Caco-2 (cell line): ENCODE data around the gene PTMA. TPM values are rescaled to one million over a fixed set of nuclear protein-coding genes. Genes with fewer than 3 reads are reported as not detected.
"Not testable (repeated sequence)": the region's sequence is repeated elsewhere in the genome, so short reads cannot be mapped to it uniquely, and the experiment has no call there.

Experiments used
- BruUV-seq: library from RNA; stranded (reverse); fragments of 400-500 nt; replicated peaks from 2 replicates; lab custom pipeline; 2021; lab: Mats Ljungman, UMichigan
- CTCF ChIA-PET: fragments of 300-600 bp; sonication (Branson Sonifier 250); formaldehyde crosslinking; loops from one replicate; lab custom pipeline; 2022; ENCODE audit warnings: antibody characterized with exemption; lab: Charles Lee
- POLR2A ChIA-PET: fragments of 300-600 bp; sonication (Branson Sonifier 250); formaldehyde crosslinking; loops from one replicate; lab custom pipeline; 2022; ENCODE audit warnings: antibody characterized with exemption; lab: Charles Lee
- DNase-seq, 2 experiments: peaks; one replicate each; pipeline versions ENCODE4 v3.0.0 to v3.0.0-alpha.2; 2020 to 2022
- H3K27me3 ChIP-seq: replicated peaks from 2 replicates; pipeline ENCODE4 v1.6.0; 2011; ENCODE audit warnings: low read length; ENCODE audit not compliant: control insufficient read depth, insufficient read depth
- H3K36me3 ChIP-seq: 2 replicates; pipeline ENCODE4 v1.5.1; 2011; ENCODE audit warnings: low read length; ENCODE audit not compliant: control insufficient read depth, insufficient read depth
- H3K4me1 ChIP-seq: fragments of 250-450 bp; sonication (Bioruptor Pico); 2 replicates; pipeline ENCODE4 v1.5.1; 2020; ENCODE audit warnings: mild to moderate bottlenecking
- H3K4me3 ChIP-seq: 2 replicates; pipeline ENCODE4 v1.5.1; 2011; ENCODE audit warnings: low read depth, mild to moderate bottlenecking, control low read depth, low read length
- H3K9me3 ChIP-seq: fragments of 250-450 bp; sonication (Bioruptor Pico); 2 replicates; pipeline ENCODE4 v1.5.1; 2020; ENCODE audit warnings: mild to moderate bottlenecking, moderate library complexity
- H3K27ac Mint-ChIP-seq: one replicate; pipeline ENCODE4 v1.8.0; 2022; ENCODE audit warnings: mixed read lengths; ENCODE audit not compliant: unreplicated experiment
- H3K27me3 Mint-ChIP-seq: one replicate; pipeline ENCODE4 v1.8.0; 2022; ENCODE audit warnings: mixed read lengths; ENCODE audit not compliant: insufficient read depth, unreplicated experiment
- H3K36me3 Mint-ChIP-seq: one replicate; pipeline ENCODE4 v1.8.0; 2022; ENCODE audit warnings: mild to moderate bottlenecking, mixed read lengths; ENCODE audit not compliant: insufficient read depth, unreplicated experiment
- H3K4me1 Mint-ChIP-seq: one replicate; pipeline ENCODE4 v1.8.0; 2022; ENCODE audit warnings: low read depth, mixed read lengths; ENCODE audit not compliant: unreplicated experiment
- H3K4me3 Mint-ChIP-seq: one replicate; pipeline ENCODE4 v1.8.0; 2022; ENCODE audit warnings: mild to moderate bottlenecking, moderate library complexity, mixed read lengths; ENCODE audit not compliant: unreplicated experiment
- H3K9me3 Mint-ChIP-seq: one replicate; pipeline ENCODE4 v1.8.0; 2022; ENCODE audit warnings: mixed read lengths; ENCODE audit not compliant: unreplicated experiment
- intact Hi-C: fragments of 100-400 bp; cut with micrococcal nuclease; formaldehyde crosslinking; loops from one replicate; pipeline ENCODE4 v1.10.0; 2022; ENCODE audit not compliant: unreplicated experiment
- total RNA-seq: library from RNA; stranded (reverse); gene quantifications from 2 replicates; pipeline ENCODE4 v1.2.3, GENCODE V29; 2022
- TF ChIP-seq, protein P1 (sequence below), 2 experiments: fragments of 200-600 bp in 1 of 2; IDR thresholded peaks; 1 replicate in 1 of 2; 2 replicates in 1 of 2; pipeline versions ENCODE4 v1.5.1 to v1.8.0; 2011 to 2022; ENCODE audit warnings: antibody characterized with exemption in 1 of 2, control low read depth in 1 of 2, inconsistent platforms in 1 of 2, low read depth in 1 of 2, low read length in 1 of 2, mild to moderate bottlenecking in 1 of 2, moderate library complexity in 1 of 2; ENCODE audit not compliant: insufficient read depth in 1 of 2, severe bottlenecking in 1 of 2, unreplicated experiment in 1 of 2

The PTMA gene
- total RNA-seq, 1 experiment from 2014 or later: 669 TPM

DNA sequence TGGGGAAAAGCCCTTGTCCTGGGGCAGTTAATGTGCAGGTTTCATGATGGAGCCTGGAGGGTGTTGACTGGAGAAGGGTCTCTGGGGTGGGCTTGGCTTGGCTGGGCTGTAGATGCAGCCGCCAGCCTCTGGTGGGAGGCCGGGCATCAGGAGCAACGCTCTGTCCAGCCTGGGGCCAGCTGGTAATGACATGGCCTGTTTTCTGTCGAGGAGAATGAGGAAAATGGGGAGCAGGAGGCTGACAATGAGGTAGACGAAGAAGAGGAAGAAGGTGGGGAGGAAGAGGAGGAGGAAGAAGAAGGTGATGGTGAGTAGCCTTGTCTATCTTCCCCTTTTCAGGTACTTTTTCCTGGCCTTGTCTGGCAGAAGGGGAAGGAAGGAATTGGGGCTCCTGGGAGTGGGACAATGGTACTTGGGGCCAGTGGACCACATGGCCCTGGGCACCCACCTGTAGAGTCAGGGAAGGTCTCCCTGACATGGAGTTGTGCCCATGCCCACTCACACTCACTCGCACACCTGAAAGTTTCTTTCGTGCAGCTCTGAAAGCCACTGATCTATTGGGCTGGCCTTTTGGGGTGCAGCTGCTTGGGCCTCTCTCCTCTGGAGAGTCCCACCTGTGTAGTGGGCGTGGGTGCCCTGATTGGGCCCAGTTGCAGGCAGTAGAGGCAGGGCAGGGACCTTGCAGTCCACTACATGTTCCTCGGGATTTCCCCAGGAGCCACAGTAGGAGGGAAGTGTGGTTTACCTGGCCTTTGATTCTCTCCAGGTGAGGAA lies 3.5 kb downstream of the PTMA start:
- H3K27me3 Mint-ChIP-seq: no peaks in the 10 kb centered on the region
- Histone ChIP-seq H3K4me1 (peaks cover 11% of the 10 kb centered on the region), H3K4me3 (peak overlapping the region; percentile 89), H3K27me3 (no peaks in the 10 kb centered on the region), H3K9me3 (no peaks in the 10 kb centered on the region), H3K36me3 (peaks cover 3% of the 10 kb centered on the region)
- peaks cover 88% of the 10 kb centered on the region for H3K36me3 Mint-ChIP-seq
- CTCF ChIA-PET: no interaction called here
- no TSS peak for BruUV-seq
- TF ChIP-seq, protein P1, sequence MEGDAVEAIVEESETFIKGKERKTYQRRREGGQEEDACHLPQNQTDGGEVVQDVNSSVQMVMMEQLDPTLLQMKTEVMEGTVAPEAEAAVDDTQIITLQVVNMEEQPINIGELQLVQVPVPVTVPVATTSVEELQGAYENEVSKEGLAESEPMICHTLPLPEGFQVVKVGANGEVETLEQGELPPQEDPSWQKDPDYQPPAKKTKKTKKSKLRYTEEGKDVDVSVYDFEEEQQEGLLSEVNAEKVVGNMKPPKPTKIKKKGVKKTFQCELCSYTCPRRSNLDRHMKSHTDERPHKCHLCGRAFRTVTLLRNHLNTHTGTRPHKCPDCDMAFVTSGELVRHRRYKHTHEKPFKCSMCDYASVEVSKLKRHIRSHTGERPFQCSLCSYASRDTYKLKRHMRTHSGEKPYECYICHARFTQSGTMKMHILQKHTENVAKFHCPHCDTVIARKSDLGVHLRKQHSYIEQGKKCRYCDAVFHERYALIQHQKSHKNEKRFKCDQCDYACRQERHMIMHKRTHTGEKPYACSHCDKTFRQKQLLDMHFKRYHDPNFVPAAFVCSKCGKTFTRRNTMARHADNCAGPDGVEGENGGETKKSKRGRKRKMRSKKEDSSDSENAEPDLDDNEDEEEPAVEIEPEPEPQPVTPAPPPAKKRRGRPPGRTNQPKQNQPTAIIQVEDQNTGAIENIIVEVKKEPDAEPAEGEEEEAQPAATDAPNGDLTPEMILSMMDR (IDR thresholded peaks at IDR 0.05; ENCODE audit: insufficient read depth in 1 of 2, low read depth in 1 of 2, low read length in 1 of 2, severe bottlenecking in 1 of 2, unreplicated experiment in 1 of 2): no peak
- intact Hi-C loops: loop anchor here (10.0 kb wide), 1 partner anchor 73 kb away; the partner anchor contains the start of genes COPS7B and PDE6D
- peak overlapping the region; percentile 88 for H3K4me3 Mint-ChIP-seq
- POLR2A ChIA-PET: no interaction called here
- DNase-seq: no peak
- no peaks in the 10 kb centered on the region for H3K9me3 Mint-ChIP-seq
- H3K4me1 Mint-ChIP-seq: peaks cover 16% of the 10 kb centered on the region
- H3K27ac Mint-ChIP-seq: peak overlapping the region; percentile 79

DNA sequence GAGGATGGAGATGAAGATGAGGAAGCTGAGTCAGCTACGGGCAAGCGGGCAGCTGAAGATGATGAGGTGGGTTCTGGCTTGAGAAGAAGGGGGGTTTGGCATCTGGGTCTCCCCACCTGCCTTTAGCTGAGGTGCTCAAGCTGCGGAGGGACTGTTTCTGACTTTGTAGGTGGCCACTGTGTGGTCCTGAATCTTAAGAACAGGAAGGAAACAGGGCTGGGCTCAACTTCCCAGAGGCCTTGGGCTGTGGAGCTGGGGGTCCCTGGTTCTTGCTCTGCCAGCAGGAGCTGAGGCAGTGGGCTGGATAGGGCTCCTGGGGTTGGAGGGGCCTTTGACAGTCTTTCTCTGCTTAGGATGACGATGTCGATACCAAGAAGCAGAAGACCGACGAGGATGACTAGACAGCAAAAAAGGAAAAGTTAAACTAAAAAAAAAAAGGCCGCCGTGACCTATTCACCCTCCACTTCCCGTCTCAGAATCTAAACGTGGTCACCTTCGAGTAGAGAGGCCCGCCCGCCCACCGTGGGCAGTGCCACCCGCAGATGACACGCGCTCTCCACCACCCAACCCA lies 4.2 kb downstream of the PTMA start:
- DNase-seq, H3K9me3 ChIP-seq, POLR2A ChIA-PET, H3K27me3 ChIP-seq, H3K27me3 Mint-ChIP-seq, H3K9me3 Mint-ChIP-seq, H3K27ac Mint-ChIP-seq, H3K36me3 ChIP-seq, H3K4me3 ChIP-seq, BruUV-seq: not testable (repeated sequence)
- CTCF ChIA-PET: interaction anchor here (1.1 kb wide), 1 partner anchor 46 kb away, joined by 4 read pairs; no protein-coding TSS in a partner anchor
- H3K4me1 Mint-ChIP-seq: peaks cover 16% of the 10 kb centered on the region
- H3K4me1 ChIP-seq: peaks cover 11% of the 10 kb centered on the region
- H3K36me3 Mint-ChIP-seq: peaks cover 82% of the 10 kb centered on the region
- H3K4me3 Mint-ChIP-seq: peak overlapping the region; percentile 88
- intact Hi-C loops: loop anchor here (10.0 kb wide), 1 partner anchor 72 kb away; the partner anchor contains the start of genes COPS7B and PDE6D

DNA sequence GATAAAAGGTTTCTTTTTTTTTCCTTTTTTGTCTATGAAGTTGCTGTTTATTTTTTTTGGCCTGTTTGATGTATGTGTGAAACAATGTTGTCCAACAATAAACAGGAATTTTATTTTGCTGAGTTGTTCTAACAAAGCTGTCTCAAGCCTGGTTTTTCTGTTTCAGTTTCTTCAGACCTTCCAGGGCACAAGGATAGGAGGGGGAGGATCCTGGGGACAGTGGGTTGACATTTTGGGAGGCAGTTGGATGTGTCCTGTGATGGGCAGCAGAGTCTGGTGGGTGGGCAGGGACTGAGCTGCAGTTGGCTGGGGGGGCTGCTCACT lies 5.0 kb downstream of the PTMA start:
- not testable (repeated sequence) for H3K4me3 ChIP-seq, H3K27ac Mint-ChIP-seq, H3K36me3 ChIP-seq, H3K27me3 Mint-ChIP-seq, H3K27me3 ChIP-seq, DNase-seq, H3K9me3 Mint-ChIP-seq, H3K9me3 ChIP-seq, H3K4me3 Mint-ChIP-seq, BruUV-seq
- Mint-ChIP-seq H3K4me1 (peaks cover 16% of the 10 kb centered on the region), H3K36me3 (peaks cover 75% of the 10 kb centered on the region)
- ChIA-PET POLR2A (interaction anchor here (2.2 kb wide), 1 partner anchor 33 kb away, joined by 11 read pairs; no protein-coding TSS in a partner anchor), CTCF (interaction anchor here (0.8 to 2.7 kb wide), 6 partner anchors 33 to 101 kb away, joined by 3 to 55 read pairs (median 4); no protein-coding TSS in a partner anchor)
- intact Hi-C loops: loop anchor here (10.0 kb wide), 1 partner anchor 71 kb away; the partner anchor contains the start of genes COPS7B and PDE6D
- peaks cover 11% of the 10 kb centered on the region for H3K4me1 ChIP-seq
